ENCODE results near the gene ST13. TPM values are rescaled to one million over a fixed set of nuclear protein-coding genes. Genes with fewer than 3 reads are reported as not detected.

The ST13 gene
- total RNA-seq, 1 experiment from 2014 or later = 301 TPM

DNA sequence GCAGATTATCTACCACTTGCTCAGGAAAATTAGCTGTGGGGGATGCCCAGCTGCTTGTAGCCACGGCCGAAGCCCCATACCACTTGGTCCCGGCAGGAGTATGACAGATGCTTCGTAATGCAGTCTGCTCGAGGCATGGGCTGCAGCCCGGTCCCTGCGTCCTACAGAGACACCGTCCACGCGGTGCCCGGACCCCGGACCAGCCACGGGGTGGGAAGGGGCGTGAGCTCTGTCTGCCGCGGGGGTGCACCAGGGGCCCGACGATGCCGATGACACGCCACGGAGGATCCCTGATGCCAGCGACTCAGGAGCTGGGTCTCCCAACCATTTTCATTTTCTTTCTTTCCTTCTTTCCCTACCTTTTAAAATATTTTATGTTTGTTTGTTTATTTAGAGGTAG lies 67.3 kb downstream of the ST13 start:
- H3K4me1 ChIP-seq (ENCODE audit: control insufficient read depth in 1 of 2, insufficient read depth in 2 of 2, low read length in 2 of 2) = peaks cover 0 to 5% of the 10 kb centered on the region in 2 experiments; a peak in 1 of 4 replicates
- H4K20me1 ChIP-seq (ENCODE audit: insufficient read depth) = no peaks in the 10 kb centered on the region
- no peak overlapping the region for H3K4me3 ChIP-seq (replicated peaks in 1 of 2; ENCODE audit: low read depth in 1 of 2, low read length in 2 of 2)
- POLR2A ChIA-PET = no interaction called here
- no peaks in the 10 kb centered on the region for H3K9me3 ChIP-seq (ENCODE audit: control insufficient read depth in 1 of 2, insufficient read depth in 1 of 2, low read depth in 1 of 2, low read length in 2 of 2)
- H3K79me2 ChIP-seq (ENCODE audit: insufficient read depth, low read length) = no peaks in the 10 kb centered on the region
- no peak for TF ChIP-seq POLR2A (IDR thresholded peaks at IDR 0.05; ENCODE audit: borderline replicate concordance, extremely low read depth, insufficient read depth, insufficient read length)
- TF ChIP-seq CBX3 (IDR thresholded peaks at IDR 0.05; ENCODE audit: low read depth) = no peak
- TF ChIP-seq SIN3A (IDR thresholded peaks at IDR 0.05; ENCODE audit: low read depth) = no peak
- TF ChIP-seq SRF (IDR thresholded peaks at IDR 0.05; ENCODE audit: low read depth) = no peak
- no peak overlapping the region for H3K9ac ChIP-seq (ENCODE audit: low read length)
- H3K4me2 ChIP-seq (ENCODE audit: low read length) = no peak overlapping the region
- DNase-seq (ENCODE audit: low read depth, low spot score) = no peak
- H2AFZ ChIP-seq (ENCODE audit: low read depth, low read length, poor library complexity, severe bottlenecking) = no peak overlapping the region
- H3K36me3 ChIP-seq (ENCODE audit: control insufficient read depth in 1 of 2, insufficient read depth in 2 of 2, low read length in 2 of 2) = peaks cover 2 to 16% of the 10 kb centered on the region in 2 experiments; a peak in 2 of 4 replicates
- intact Hi-C loops (cut with micrococcal nuclease) = no loop called here
- RAD21 ChIA-PET (ENCODE audit: low non-redundant PET in 1 of 2, low total read pairs in 2 of 2, uncharacterized antibody in 2 of 2, unreplicated experiment in 2 of 2) = no interaction called here
- no peak for ATAC-seq
- no peaks in the 10 kb centered on the region for H3K9me2 ChIP-seq (ENCODE audit: insufficient read depth)
- no TSS peak for BruUV-seq (replicated peaks)
- no peak overlapping the region for H3K27ac ChIP-seq (ENCODE audit: low read depth, low read length)
- CTCF ChIA-PET = no interaction called here
- no peaks in the 10 kb centered on the region for H3K27me3 ChIP-seq (ENCODE audit: insufficient read depth, low read length)

DNA sequence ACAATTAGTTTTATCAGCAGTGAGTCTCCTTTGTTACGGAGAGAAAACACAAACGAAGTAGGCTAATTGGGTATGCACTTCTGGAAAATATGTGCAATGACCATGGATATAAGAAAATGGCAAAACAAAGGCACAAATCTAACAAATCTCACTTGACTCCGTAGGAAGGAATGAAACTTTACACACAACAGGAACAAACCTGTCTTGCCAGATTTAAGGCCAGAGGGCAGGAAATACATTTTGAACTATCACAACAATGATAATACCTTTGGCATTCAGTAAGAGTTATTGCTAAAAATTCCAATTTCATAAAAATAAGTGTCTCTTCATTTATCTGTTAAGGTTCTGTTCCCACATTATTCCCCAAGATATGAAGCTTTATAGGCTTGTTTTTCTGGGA lies 73.9 kb downstream of the ST13 start:
- ChIA-PET RAD21 (ENCODE audit: low non-redundant PET in 1 of 2, low total read pairs in 2 of 2, uncharacterized antibody in 2 of 2, unreplicated experiment in 2 of 2) (no interaction called here), CTCF (no interaction called here)
- H3K4me2 ChIP-seq (ENCODE audit: low read length) = no peak overlapping the region

More for the DNA sequence above, 73.9 kb downstream of the ST13 start:
- no peak overlapping the region for H3K4me3 ChIP-seq (replicated peaks in 1 of 2; ENCODE audit: low read depth in 1 of 2, low read length in 2 of 2)
- intact Hi-C loops (cut with micrococcal nuclease) = no loop called here
- no peak for TF ChIP-seq SRF (IDR thresholded peaks at IDR 0.05; ENCODE audit: low read depth)
- TF ChIP-seq POLR2A (IDR thresholded peaks at IDR 0.05; ENCODE audit: borderline replicate concordance, extremely low read depth, insufficient read depth, insufficient read length) = no peak
- TF ChIP-seq CBX3 (IDR thresholded peaks at IDR 0.05; ENCODE audit: low read depth) = no peak
- no peak for TF ChIP-seq EZH2 (IDR thresholded peaks at IDR 0.05)
- TF ChIP-seq ZNF274 (IDR thresholded peaks at IDR 0.05; ENCODE audit: low read depth, low read length) = no peak
- no peak for TF ChIP-seq POLR2AphosphoS5 (IDR thresholded peaks at IDR 0.05; ENCODE audit: low read depth, low read length)
- TF ChIP-seq TCF7L2 (IDR thresholded peaks at IDR 0.05; ENCODE audit: borderline replicate concordance, extremely low read depth, insufficient read depth, insufficient read length) = no peak
- TF ChIP-seq ATF3 (IDR thresholded peaks at IDR 0.05) = no peak
- TF ChIP-seq, protein P1, sequence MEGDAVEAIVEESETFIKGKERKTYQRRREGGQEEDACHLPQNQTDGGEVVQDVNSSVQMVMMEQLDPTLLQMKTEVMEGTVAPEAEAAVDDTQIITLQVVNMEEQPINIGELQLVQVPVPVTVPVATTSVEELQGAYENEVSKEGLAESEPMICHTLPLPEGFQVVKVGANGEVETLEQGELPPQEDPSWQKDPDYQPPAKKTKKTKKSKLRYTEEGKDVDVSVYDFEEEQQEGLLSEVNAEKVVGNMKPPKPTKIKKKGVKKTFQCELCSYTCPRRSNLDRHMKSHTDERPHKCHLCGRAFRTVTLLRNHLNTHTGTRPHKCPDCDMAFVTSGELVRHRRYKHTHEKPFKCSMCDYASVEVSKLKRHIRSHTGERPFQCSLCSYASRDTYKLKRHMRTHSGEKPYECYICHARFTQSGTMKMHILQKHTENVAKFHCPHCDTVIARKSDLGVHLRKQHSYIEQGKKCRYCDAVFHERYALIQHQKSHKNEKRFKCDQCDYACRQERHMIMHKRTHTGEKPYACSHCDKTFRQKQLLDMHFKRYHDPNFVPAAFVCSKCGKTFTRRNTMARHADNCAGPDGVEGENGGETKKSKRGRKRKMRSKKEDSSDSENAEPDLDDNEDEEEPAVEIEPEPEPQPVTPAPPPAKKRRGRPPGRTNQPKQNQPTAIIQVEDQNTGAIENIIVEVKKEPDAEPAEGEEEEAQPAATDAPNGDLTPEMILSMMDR (IDR thresholded peaks at IDR 0.05 in 2 of 3, conservative IDR thresholded peaks at IDR 0.05 in 1 of 3; ENCODE audit: borderline replicate concordance in 1 of 3, insufficient read depth in 1 of 3, low read depth in 2 of 3, low read length in 2 of 3) = no peak
- no peak for TF ChIP-seq ZBTB33 (IDR thresholded peaks at IDR 0.05; ENCODE audit: extremely low read depth, insufficient replicate concordance, low read length)
- TF ChIP-seq ZFX (IDR thresholded peaks at IDR 0.05) = no peak
- no peak for TF ChIP-seq EGR1 (IDR thresholded peaks at IDR 0.05; ENCODE audit: low read depth)
- TF ChIP-seq, protein P2, sequence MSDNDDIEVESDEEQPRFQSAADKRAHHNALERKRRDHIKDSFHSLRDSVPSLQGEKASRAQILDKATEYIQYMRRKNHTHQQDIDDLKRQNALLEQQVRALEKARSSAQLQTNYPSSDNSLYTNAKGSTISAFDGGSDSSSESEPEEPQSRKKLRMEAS (IDR thresholded peaks at IDR 0.05) = no peak
- TF ChIP-seq SP1 (IDR thresholded peaks at IDR 0.05; ENCODE audit: low read depth) = no peak
- TF ChIP-seq ELF1 (IDR thresholded peaks at IDR 0.05; ENCODE audit: borderline replicate concordance, low read depth) = no peak
- TF ChIP-seq SIN3A (IDR thresholded peaks at IDR 0.05; ENCODE audit: low read depth) = no peak
- TF ChIP-seq EZH2phosphoT487 (IDR thresholded peaks at IDR 0.05; ENCODE audit: borderline replicate concordance) = no peak
- no peaks in the 10 kb centered on the region for H3K4me1 ChIP-seq (ENCODE audit: control insufficient read depth in 1 of 2, insufficient read depth in 2 of 2, low read length in 2 of 2)
- BruUV-seq (replicated peaks) = no TSS peak
- H3K79me2 ChIP-seq (ENCODE audit: insufficient read depth, low read length) = no peaks in the 10 kb centered on the region
- H3K36me3 ChIP-seq (ENCODE audit: control insufficient read depth in 1 of 2, insufficient read depth in 2 of 2, low read length in 2 of 2) = peaks cover 2 to 4% of the 10 kb centered on the region in 2 experiments; a peak in 1 of 4 replicates
- POLR2A ChIA-PET = no interaction called here
- ATAC-seq (no peak), DNase-seq (ENCODE audit: low read depth, low spot score) (no peak)
- H3K9me3 ChIP-seq (ENCODE audit: control insufficient read depth in 1 of 2, insufficient read depth in 1 of 2, low read depth in 1 of 2, low read length in 2 of 2) = no peaks in the 10 kb centered on the region
- no peaks in the 10 kb centered on the region for H3K9me2 ChIP-seq (ENCODE audit: insufficient read depth)
- no peak overlapping the region for H2AFZ ChIP-seq (ENCODE audit: low read depth, low read length, poor library complexity, severe bottlenecking)
- H3K9ac ChIP-seq (ENCODE audit: low read length) = no peak overlapping the region
- H3K27ac ChIP-seq (ENCODE audit: low read depth, low read length) = no peak overlapping the region
- H3K27me3 ChIP-seq (ENCODE audit: insufficient read depth, low read length) = no peaks in the 10 kb centered on the region
- H4K20me1 ChIP-seq (ENCODE audit: insufficient read depth) = no peaks in the 10 kb centered on the region

All from HCT116 (cell line).